ENCODE results near the gene TOP3B. TPM values are rescaled to one million over a fixed set of nuclear protein-coding genes. Genes with fewer than 3 reads are reported as not detected.

The TOP3B gene
- polyA plus RNA-seq, 1 donor from 2014 or later, result 33.7 TPM

DNA sequence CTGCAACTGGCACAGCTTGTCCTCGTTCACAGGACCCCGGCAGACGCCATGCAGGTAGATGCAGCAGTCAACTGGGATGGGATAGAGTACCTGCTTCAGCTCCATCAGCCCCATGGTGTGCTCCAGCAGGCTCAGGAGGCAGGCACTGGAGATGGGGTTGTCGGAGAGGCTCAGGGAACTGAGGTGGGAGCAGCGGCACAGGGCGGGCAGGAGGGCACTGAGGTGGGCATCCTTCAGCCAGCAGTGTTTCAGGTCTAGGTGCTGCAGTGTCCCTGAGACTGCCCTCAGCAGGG is 8.7 kb upstream of the TOP3B start (continued):
- no peak for TF ChIP-seq EZH2 (IDR thresholded peaks at IDR 0.05; ENCODE audit: borderline replicate concordance, insufficient read depth, low read length, poor library complexity, severe bottlenecking)

DNA sequence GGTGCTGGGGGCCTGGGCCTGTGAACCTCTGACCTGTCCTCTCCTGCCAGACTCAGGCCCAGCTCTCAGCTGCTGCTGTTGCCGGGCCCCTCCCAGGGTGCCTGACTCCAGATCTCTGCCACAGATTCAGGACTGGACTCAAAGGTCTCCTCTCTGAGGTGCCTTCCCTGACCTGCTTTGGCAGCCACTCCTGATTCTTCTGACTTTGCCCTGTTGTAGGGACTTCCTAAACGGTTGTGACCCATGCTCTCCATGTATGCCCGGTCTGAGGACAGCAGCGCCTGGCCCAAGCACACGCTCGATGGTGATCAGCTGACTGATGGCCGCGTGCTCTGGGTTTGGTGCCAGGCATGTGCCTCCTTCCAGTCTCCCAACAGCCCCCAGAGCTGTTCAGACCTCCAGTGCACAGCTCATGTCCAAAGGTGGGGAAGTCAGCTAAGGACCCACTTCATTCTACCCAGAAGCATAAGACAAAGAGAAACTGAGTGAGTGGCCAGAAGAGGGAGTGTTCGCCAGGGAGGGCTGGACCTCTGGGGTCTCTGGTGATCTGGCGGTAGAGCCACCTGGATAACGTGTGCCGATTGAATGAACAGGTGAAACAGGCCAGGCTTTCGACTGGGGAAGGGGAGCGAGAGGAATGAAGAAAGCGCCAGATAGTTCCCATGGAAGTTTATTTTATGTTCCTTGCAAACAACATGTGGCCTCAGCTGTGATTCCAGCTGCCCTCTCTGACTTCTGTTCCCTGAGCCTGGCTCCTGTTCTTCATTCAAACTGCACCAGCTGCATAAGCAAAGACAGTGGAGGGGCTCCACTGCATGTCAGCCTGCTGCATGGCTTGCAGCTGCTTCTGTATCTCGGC is 8.1 kb upstream of the TOP3B start:
- Histone ChIP-seq H2AFZ (ENCODE audit: low read depth, low read length) (no peak overlapping the region), H3K4me3 (ENCODE audit: low read length) (no peak overlapping the region), H3K27me3 (ENCODE audit: insufficient read depth, low read depth, low read length) (no peaks in the 10 kb centered on the region), H4K20me1 (ENCODE audit: insufficient read depth) (no peaks in the 10 kb centered on the region), H3K36me3 (ENCODE audit: insufficient read depth, low read length) (no peaks in the 10 kb centered on the region), H3K9me3 (ENCODE audit: low read length) (no peaks in the 10 kb centered on the region), H3K27ac (ENCODE audit: low read length) (no peak overlapping the region), H3K9ac (ENCODE audit: low read length) (no peak overlapping the region), H3K9me2 (ENCODE audit: insufficient read depth, low read length) (no peaks in the 10 kb centered on the region), H3F3A (ENCODE audit: insufficient read depth, low read length, poor library complexity, severe bottlenecking) (no peaks in the 10 kb centered on the region), H3K79me2 (replicated peaks; ENCODE audit: insufficient read depth, low read length) (no peaks in the 10 kb centered on the region), H3K4me2 (ENCODE audit: low read length) (no peak overlapping the region)
- TF ChIP-seq TAF1 (IDR thresholded peaks at IDR 0.05; ENCODE audit: low read depth) (no peak), EZH2 (IDR thresholded peaks at IDR 0.05; ENCODE audit: borderline replicate concordance, insufficient read depth, low read length, poor library complexity, severe bottlenecking) (no peak), SMC3 (conservative IDR thresholded peaks at IDR 0.05; ENCODE audit: poor library complexity) (no peak), EP300 (conservative IDR thresholded peaks at IDR 0.05; ENCODE audit: poor library complexity, severe bottlenecking) (no peak), POLR2AphosphoS5 (IDR thresholded peaks at IDR 0.05) (no peak), RAD21 (conservative IDR thresholded peaks at IDR 0.05) (no peak), MXI1 (conservative IDR thresholded peaks at IDR 0.05; ENCODE audit: poor library complexity, severe bottlenecking) (no peak)
- TF ChIP-seq, protein P1, sequence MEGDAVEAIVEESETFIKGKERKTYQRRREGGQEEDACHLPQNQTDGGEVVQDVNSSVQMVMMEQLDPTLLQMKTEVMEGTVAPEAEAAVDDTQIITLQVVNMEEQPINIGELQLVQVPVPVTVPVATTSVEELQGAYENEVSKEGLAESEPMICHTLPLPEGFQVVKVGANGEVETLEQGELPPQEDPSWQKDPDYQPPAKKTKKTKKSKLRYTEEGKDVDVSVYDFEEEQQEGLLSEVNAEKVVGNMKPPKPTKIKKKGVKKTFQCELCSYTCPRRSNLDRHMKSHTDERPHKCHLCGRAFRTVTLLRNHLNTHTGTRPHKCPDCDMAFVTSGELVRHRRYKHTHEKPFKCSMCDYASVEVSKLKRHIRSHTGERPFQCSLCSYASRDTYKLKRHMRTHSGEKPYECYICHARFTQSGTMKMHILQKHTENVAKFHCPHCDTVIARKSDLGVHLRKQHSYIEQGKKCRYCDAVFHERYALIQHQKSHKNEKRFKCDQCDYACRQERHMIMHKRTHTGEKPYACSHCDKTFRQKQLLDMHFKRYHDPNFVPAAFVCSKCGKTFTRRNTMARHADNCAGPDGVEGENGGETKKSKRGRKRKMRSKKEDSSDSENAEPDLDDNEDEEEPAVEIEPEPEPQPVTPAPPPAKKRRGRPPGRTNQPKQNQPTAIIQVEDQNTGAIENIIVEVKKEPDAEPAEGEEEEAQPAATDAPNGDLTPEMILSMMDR (IDR thresholded peaks at IDR 0.05; ENCODE audit: poor library complexity, severe bottlenecking), result no peak
- TF ChIP-seq, protein P2, sequence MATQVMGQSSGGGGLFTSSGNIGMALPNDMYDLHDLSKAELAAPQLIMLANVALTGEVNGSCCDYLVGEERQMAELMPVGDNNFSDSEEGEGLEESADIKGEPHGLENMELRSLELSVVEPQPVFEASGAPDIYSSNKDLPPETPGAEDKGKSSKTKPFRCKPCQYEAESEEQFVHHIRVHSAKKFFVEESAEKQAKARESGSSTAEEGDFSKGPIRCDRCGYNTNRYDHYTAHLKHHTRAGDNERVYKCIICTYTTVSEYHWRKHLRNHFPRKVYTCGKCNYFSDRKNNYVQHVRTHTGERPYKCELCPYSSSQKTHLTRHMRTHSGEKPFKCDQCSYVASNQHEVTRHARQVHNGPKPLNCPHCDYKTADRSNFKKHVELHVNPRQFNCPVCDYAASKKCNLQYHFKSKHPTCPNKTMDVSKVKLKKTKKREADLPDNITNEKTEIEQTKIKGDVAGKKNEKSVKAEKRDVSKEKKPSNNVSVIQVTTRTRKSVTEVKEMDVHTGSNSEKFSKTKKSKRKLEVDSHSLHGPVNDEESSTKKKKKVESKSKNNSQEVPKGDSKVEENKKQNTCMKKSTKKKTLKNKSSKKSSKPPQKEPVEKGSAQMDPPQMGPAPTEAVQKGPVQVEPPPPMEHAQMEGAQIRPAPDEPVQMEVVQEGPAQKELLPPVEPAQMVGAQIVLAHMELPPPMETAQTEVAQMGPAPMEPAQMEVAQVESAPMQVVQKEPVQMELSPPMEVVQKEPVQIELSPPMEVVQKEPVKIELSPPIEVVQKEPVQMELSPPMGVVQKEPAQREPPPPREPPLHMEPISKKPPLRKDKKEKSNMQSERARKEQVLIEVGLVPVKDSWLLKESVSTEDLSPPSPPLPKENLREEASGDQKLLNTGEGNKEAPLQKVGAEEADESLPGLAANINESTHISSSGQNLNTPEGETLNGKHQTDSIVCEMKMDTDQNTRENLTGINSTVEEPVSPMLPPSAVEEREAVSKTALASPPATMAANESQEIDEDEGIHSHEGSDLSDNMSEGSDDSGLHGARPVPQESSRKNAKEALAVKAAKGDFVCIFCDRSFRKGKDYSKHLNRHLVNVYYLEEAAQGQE (IDR thresholded peaks at IDR 0.05; ENCODE audit: borderline replicate concordance), result no peak

DNA sequence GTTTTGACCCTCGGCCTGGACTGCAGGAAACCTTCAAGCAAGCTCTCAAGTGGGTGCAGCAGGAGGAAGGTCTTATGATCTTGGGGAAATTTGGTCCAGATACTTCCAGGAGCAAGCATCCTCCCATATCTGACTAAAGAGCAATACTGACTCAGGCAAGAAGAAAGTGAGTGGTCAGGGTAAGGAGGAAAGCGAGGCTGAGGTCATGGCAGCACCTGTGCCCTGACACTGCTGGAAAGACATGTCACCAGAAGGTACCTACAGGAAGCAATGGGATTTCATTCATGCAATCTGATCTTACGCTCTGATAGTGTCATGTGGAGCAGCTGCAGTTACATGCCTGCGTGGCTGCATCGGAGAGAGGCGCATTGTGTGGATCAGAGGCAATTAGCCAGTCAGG is 6.5 kb upstream of the TOP3B start:
- H3K9ac ChIP-seq (ENCODE audit: low read length), result no peak overlapping the region
- H3K4me3 ChIP-seq (ENCODE audit: low read length), result no peak overlapping the region
- H3K9me2 ChIP-seq (ENCODE audit: insufficient read depth, low read length), result no peaks in the 10 kb centered on the region
- no peak overlapping the region for H3K4me2 ChIP-seq (ENCODE audit: low read length)
- no peaks in the 10 kb centered on the region for H3K36me3 ChIP-seq (ENCODE audit: insufficient read depth, low read length)
- H3K79me2 ChIP-seq (replicated peaks; ENCODE audit: insufficient read depth, low read length), result no peaks in the 10 kb centered on the region
- no peaks in the 10 kb centered on the region for H3K27me3 ChIP-seq (ENCODE audit: insufficient read depth, low read depth, low read length)
- TF ChIP-seq TAF1 (IDR thresholded peaks at IDR 0.05; ENCODE audit: low read depth) (no peak), SMC3 (conservative IDR thresholded peaks at IDR 0.05; ENCODE audit: poor library complexity) (no peak), EZH2 (IDR thresholded peaks at IDR 0.05; ENCODE audit: borderline replicate concordance, insufficient read depth, low read length, poor library complexity, severe bottlenecking) (no peak)
- TF ChIP-seq, protein P1 (IDR thresholded peaks at IDR 0.05; ENCODE audit: poor library complexity, severe bottlenecking), result no peak
- TF ChIP-seq, protein P2 (IDR thresholded peaks at IDR 0.05; ENCODE audit: borderline replicate concordance), result no peak
- H4K20me1 ChIP-seq (ENCODE audit: insufficient read depth), result no peaks in the 10 kb centered on the region
- no peak overlapping the region for H3K27ac ChIP-seq (ENCODE audit: low read length)
- no peak overlapping the region for H2AFZ ChIP-seq (ENCODE audit: low read depth, low read length)
- H3K9me3 ChIP-seq (ENCODE audit: low read length), result no peaks in the 10 kb centered on the region
- H3F3A ChIP-seq (ENCODE audit: insufficient read depth, low read length, poor library complexity, severe bottlenecking), result no peaks in the 10 kb centered on the region

Measured in neural cell (in vitro differentiated cells).